Left forelimb (tissue), 1 donor: ENCODE data around the gene RIN3.
"Not testable (repeated sequence)": the region's sequence is repeated elsewhere in the genome, so short reads cannot be mapped to it uniquely, and the experiment has no call there.

Experiments
- DNase-seq: peaks from one replicate; pipeline ENCODE4 v3.0.0-alpha.2; 2018; ENCODE audit warnings: low spot score

Gene RIN3

DNA sequence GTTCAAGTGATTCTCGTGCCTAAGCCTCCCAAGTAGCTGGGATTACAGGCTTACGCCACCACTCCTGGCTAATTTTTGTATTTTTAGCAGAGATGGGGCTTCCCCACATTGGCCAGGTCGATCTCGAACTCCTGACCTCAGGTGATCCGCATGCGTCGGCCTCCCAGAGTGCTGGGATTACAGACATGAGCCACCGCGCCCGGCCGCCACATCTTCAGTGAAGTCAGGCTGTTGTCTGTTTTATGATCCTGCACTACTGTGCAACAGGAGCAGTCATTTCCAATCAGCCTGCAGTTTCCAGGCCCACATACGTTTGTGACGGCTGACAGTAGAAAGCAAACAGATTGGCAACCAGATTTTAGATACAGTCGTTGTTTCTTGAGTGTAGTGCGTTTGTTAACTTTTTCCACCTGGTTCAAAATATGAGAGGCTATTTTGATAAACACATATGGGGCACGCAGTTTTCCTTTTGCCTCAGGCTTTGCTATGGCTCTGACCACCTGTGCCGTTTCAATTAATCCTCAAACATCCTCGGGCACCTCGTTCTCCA, 160.1 kb downstream of the RIN3 start:
- DNase-seq: no peak

DNA sequence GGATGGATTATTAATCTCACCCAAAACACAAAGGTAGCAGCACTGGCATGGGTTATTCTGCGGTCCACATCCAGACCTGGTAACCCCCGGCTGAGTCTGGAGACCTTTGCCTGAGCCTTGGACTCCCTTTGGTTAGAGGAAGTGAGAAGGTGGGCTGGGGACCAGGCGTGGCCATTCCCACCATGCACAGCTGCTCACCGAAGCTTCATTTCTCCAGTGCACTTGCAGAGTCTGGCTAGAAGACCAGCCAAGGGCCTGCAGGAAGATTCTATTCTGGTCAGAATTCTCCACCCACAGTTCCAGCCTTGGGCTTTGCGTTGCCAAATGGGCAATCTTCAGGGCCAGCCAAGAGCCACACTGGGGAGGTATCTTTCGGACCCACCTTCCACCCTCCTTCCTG, 161.8 kb downstream of the RIN3 start:
- no peak for DNase-seq

- no peak for DNase-seq
Measured at GRCh38 chr14:92675976-92676375, 162.4 kb downstream of the RIN3 start.

- DNase-seq: no peak
Measured at GRCh38 chr14:92676403-92677086, 163.0 kb downstream of the RIN3 start.

- DNase-seq: no peak
Measured at GRCh38 chr14:92677087-92677668, 163.6 kb downstream of the RIN3 start.

DNA sequence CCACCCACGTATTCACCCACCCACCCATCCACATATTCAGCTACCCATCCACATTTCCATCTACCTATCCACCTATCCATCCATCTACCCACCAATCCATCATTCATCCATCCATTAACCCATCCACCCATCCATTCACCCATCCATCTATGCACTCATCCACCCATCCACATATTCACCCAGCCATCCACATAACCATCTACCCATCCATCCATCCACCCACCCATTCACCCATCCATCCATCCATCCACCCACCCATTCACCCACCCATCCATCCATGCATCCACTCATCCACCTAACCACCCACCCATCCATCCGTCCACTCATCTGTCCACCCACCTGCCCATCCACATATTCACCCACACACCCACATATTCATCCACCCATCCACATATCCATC, 164.4 kb downstream of the RIN3 start:
- no peak for DNase-seq

- no peak for DNase-seq
Measured at GRCh38 chr14:92678766-92679165, 165.2 kb downstream of the RIN3 start.

- DNase-seq: no peak
Measured at GRCh38 chr14:92679246-92679645, 165.7 kb downstream of the RIN3 start.

GRCh38 chr14:92680330-92680729, 166.7 kb downstream of the RIN3 start:
- DNase-seq: not testable (repeated sequence)

DNA sequence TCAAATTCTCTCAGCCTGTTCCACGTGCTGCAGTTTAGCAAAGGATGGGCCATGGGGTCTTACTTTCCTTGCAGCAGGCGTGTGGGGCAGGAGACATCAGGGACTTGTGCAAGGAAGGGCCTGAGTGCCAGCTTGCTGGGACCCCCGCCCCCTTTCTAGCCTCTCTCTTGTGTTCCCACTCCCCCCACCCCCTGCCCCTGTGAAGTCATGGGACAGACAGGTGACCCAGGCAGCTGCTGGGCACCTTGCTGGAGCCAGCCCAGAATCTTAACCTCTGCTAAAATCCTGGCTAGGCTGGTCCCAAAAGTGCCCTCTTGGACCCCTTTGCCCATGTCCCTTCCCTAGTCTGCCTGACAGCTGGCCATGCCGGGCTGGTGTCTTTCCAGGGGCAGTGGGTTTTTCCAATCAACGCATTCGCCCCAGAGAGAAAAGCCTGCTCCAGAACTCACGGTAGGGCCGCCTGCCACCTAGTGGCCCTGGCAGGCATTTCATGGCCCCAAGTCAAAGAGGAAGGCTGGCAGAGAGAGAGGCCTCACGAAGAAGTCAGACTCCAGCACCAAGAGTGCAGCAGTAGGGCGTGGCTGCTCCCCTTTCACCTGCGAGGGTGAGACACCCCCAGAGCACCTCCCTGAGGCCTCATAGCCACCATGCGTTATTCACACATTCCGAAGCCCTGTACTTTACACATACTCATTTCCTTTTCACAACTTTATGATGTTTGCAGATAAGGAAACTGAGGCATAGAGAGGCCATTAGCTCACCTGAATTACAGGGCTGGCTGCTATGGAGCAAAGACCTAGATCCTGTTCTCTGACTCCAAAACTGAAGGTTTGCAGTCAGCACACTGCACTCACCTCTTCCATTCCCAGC, 167.4 kb downstream of the RIN3 start:
- no peak for DNase-seq

DNA sequence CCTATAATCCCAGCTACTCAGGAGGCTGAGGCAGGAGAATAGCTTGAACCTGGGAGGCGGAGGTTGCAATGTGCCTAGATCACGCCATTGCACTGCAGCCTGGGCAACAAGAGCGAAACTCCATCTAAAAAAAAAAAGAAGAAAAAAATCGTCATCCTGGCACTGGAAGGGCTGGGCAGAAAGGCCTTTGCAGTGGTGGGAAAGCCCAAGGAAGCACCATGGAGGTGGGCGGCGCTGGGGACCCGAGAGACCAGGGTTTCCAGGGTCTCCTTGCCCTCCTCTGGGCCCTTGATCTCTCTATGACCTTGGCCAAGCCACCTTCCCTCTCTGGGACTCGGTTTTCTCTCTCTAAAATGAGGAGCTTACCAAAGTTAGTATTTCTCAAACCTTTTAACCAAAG, 169.5 kb downstream of the RIN3 start:
- no peak for DNase-seq

GRCh38 chr14:92684801-92685560, 171.4 kb downstream of the RIN3 start:
- DNase-seq: no peak

DNA sequence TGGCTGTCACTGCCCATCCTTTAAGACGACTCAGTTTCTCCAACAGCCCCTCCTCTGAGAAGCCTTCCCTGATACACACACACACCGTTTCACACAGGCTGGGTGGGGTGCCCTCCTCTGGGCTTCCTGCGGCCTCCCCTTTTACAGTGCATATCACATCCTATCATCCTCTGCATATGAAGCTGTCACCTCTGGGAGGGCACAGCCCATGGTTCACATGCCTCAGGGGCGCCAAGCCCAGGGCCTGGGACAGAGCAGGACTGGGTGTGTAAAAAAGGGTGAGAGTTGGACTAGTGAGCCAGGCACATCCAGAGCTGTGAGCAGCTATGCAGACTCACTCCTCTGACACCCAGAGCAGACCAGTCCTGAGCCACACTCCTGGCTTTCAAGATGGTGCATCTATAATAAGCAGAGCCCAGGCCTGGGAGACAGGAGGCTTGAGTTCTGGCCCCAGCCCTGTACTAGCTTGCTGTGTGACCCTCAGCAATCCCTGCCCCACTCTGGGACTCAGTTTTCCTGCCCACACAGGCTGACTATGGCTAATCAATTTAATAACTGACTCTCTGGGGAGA, 172.3 kb downstream of the RIN3 start:
- no peak for DNase-seq

DNA sequence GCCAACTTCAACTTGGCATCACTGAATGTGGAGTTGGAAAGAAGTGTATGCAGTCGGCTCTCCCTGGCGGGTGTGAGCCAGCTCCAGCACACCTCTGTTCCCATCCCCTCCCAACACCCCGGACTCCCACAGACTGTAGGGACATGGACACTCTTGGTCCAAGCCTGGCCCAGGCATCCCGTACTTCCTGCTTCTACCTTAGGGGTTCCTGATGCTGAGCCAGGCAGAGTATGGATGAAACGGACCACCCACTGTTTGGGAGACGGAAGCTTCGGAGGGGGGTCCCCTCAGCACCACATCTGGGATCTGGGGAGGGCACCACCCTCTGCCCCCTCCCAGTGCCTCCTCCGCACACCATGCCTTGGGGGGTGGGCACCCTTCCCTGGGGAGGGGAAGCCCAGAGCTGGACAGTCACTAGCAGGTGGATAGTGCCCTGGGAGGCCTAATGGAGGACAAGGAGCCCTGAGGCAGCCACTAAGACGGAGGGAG, 172.9 kb downstream of the RIN3 start:
- DNase-seq: no peak

GRCh38 chr14:92686900-92687427, 173.4 kb downstream of the RIN3 start:
- peak; percentile 92 for DNase-seq

GRCh38 chr14:92687681-92688433, 174.3 kb downstream of the RIN3 start:
- no peak for DNase-seq

DNA sequence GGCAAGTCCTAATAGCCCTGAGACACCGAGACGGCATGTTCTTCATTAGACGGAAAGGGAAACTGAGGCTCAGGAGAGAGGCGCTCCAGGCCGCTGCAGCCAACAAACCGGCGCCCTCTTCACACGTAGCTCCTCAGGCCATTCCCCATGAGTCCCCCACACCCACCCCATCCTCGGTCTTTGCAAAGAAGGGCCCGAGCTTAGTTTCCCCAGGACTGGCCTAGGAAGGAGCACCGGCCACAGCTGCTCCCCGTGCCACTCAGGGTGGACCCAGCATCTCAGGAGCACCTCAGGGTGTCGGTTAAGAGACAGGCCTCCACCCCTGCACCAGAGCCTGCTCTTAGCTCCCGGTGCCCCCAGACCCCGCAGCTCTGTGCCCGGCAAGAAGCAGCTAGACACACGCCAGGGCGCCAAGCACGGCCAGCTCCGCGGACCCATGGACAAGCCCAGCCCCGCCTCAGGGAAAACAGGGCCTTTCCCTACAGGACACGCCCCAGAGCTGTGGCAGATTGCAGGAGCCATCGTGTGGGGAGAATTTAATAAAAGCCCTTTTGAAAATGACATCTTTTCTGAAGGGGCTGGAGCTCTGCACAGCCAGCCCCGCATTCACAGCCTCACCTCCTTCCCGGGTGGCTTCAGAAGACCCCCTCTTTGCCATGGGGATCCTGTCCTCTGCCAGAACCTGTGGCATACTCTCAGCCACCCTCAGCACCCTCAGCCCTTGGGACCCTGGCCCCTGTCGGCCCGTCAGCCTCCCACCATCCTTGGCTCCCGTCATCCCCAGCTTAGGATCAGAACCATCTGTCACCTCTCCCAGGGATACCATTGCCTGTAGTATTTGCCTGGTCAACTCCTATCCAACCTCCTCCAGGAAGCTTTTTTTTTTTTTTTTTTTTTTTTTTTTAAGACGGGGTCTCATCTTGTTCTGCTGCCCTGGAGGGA, 175.1 kb downstream of the RIN3 start:
- DNase-seq: no peak

DNA sequence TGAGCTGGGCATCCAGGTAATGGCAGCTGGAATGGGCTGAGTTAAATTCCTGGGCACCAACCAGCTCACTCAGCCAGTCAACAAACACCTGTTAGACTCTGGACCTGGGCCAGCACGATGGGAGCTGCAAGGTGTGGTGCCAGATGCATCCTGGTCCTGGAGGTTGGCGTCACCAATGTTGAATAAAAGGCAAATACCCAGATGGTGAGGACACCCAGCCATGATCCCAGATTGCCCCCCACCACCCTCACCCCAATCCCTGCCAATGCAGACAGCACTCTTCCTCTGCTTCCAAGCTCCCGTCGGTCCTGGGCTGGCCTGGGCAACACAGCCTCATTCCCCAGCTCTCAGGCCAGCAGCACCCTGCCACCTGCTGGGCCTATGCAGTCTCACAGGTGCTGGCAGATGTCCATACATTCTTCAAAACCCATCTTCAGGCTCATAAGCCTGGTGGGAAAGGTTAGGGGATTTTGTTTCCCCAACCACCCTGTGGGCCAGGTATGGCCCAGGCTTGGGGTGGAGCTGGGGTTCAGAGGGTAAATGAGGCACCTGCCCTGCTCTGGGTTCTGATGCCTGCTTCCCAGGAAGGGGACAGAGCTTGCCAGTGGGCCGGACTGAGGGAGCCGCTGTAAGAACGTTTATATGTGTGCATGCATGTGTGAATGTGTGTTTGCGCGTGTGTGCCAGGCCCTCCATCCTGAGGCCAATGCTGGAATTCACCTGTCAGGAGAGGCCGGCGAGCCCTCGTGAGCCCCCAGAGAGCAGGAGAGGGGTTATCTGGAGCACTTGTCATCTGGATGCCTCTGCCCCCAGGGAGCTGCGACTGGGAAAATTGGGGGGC, 176.8 kb downstream of the RIN3 start:
- no peak for DNase-seq
